Right cardiac atrium (tissue), 5 donors: ENCODE results near the gene NSUN7. TPM values are rescaled to one million over a fixed set of nuclear protein-coding genes. Genes with fewer than 3 reads are reported as not detected.

Experiments used
- ATAC-seq, 2 donors: fragments of 200-7000 bp; cut with Tn5 transposase; one replicate each; pipeline versions ENCODE4 v1.8.0 to v1.9.1; 2020; ENCODE audit warnings: moderate library complexity in 2 of 2, mild to moderate bottlenecking in 1 of 2
- DNase-seq, 3 donors: peaks; one replicate each; pipeline ENCODE4 v3.0.0-alpha.2; 2020
- H3K27ac ChIP-seq: one replicate; pipeline ENCODE4 v1.5.1; 2013; ENCODE audit warnings: mild to moderate bottlenecking, low read length, control low read depth, moderate library complexity
- H3K27me3 ChIP-seq: one replicate; pipeline ENCODE4 v1.6.1; 2013; ENCODE audit not compliant: control insufficient read depth, insufficient read depth
- H3K4me1 ChIP-seq: one replicate; pipeline ENCODE4 v1.6.1; 2013; ENCODE audit warnings: low read length; ENCODE audit not compliant: control insufficient read depth, insufficient read depth
- H3K4me3 ChIP-seq: one replicate; pipeline ENCODE4 v1.5.1; 2013; ENCODE audit warnings: low read length, control low read depth
- H3K9me3 ChIP-seq: one replicate; pipeline ENCODE4 v1.6.1; 2013; ENCODE audit warnings: low read length; ENCODE audit not compliant: control insufficient read depth
- WGBS: extraction: QIAGEN DNeasy Blood & Tissue Kit; methylation state at CpG from one replicate; pipeline ENCODE4 v1.1.7; 2013; 5-methylcytosine and 5-hydroxymethylcytosine counted together
- intact Hi-C, 4 donors: fragments of 100-400 bp; cut with DNase I; formaldehyde crosslinking; loops; one replicate each; pipeline versions ENCODE4 v1.11.0 to v1.14.0; 2022 to 2023
- polyA plus RNA-seq: library from polyadenylated mRNA; stranded (reverse); fragments of 200-250 nt; gene quantifications from one replicate; pipeline ENCODE4 v1.2.3, GENCODE V29; 2013
- total RNA-seq, 4 donors: library from RNA; stranded (reverse); fragmentation: NEBNext Ultra II Directional; extraction: Animal tissue kit (Norgen Biotek cat#: 25700); gene quantifications; one replicate each; pipeline ENCODE4 v1.2.1, GENCODE V29; 2021
- donor health status: healthy with polysubstance abuse.
- donor health status: DM: no; HTN: yes; CAD: no.
- donor health status: DM: no; HTN: no; CAD: no.
- donor health status: DM: no; HTN: yes; CAD: no; lungs with severe emphysema.
- donor health status: DM: yes; HTN: yes; CAD: no.

Gene NSUN7
- total and polyA plus RNA-seq, 5 donors = 2.2 to 6.4 (median 4.4) TPM

DNA sequence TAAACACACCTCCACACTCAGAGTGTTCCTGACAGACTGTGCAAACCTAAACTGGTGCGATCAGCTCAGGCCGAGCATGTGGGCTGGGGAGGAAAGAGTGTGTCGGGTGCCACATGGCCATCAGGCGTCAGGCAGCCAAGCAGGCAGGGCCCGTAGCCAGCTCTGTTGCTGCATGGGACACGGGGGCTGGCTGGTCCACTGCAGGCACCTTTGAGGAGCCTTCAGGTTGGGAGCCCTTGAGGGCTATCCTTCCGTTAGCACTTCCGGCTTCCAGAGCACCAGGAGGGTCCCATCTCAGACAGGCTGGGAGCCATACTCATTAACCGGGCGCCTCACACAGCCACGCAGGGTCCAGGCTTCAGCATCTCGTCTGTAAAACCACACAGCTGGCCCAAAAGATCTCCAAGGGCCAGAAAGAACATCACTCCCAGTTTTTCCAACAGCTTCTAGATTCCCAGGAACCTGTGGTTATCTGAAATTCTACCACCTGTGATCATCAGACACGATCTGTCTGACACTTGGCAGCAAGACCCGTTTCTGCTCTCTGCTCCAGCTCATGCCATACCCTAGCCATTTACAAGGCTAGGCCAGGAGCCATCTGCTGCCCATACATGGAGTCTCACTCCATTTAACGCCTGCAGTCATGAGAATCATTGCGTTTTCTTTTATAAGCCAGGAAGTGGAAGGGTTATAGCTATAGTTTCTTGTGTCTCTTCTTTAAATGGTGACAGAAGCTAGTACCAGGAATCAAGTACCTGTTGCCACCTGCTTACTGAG lies 87.5 kb downstream of the NSUN7 start:
- H3K27ac ChIP-seq = no peak overlapping the region
- H3K9me3 ChIP-seq = no peaks in the 10 kb centered on the region
- peak in 1 of 3 donors; percentile 67 for DNase-seq
- intact Hi-C loops = no loop called here
- 68% methylated on average over 16 of the region's 16 CpGs for WGBS
- H3K27me3 ChIP-seq = no peaks in the 10 kb centered on the region
- ATAC-seq = peak; percentile 31 to 40
- peaks cover 4% of the 10 kb centered on the region for H3K4me1 ChIP-seq
- no peak overlapping the region for H3K4me3 ChIP-seq

DNA sequence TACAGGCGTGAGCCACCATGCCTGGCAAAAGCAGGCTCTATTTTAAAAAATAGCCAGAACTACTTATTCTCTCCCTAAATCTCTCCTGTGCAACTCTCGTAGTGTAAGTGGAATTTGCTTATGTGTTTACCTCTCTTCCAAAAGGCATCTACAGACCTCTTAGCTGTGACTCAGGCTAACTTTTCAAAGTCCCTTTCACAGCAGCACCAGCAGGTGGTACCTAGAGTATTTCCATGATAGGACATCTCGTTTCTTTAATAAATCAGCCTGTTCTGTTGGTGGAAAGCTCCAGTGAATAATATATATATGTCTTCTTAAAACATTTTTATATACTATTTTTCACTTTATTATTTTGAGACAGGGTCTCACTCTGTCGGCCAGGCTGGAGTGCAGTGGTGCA lies 89.0 kb downstream of the NSUN7 start:
- DNase-seq (no peak), ATAC-seq (no peak)
- Histone ChIP-seq H3K4me3 (no peak overlapping the region), H3K27me3 (no peaks in the 10 kb centered on the region), H3K4me1 (peaks cover 10% of the 10 kb centered on the region), H3K9me3 (no peaks in the 10 kb centered on the region), H3K27ac (no peak overlapping the region)
- intact Hi-C loops = no loop called here
- WGBS = 91% methylated on average over 4 of the region's 4 CpGs

DNA sequence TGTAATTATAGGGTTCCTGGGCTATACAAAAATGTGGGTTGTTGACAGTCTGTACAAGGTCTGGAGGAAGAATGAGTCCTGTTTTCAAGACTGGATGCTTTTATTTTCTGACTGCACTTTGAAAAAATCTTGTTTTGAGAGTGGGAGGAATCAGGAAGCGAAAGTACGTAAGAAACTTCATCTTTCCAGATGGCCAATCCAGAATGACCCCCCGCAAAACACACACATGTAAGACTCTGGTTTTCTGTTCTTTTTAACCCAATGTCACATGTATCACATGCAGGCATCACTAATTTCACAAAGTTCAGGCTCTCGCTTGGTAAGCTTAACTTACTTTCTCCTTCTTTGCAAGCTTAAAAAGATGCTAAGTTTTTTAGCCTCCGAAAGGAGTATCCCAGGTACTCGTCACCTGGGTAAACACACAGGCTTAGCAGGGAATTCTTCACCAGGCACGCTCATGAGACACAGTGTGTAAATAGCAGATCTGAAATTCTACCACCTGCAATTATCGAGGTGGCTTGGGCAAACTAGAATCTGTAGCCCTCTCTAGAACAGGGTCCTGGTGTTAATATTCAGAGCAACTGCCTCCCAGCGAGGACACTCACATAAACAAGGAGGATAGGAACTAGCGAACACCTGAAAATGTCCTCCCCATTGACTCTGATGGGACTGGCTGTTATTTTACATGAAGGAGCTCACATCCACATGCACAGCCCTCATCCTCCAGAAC lies 90.7 kb downstream of the NSUN7 start:
- H3K9me3 ChIP-seq = no peaks in the 10 kb centered on the region
- no peak overlapping the region for H3K4me3 ChIP-seq
- WGBS = 92% methylated on average over 10 of the region's 10 CpGs
- no peak for ATAC-seq
- DNase-seq = no peak
- H3K27ac ChIP-seq = no peak overlapping the region
- intact Hi-C loops = loop anchor here in 2 of 4 donors (5.0 to 10.0 kb wide), 2 partner anchors 57 to 106 kb away; no protein-coding TSS in a partner anchor
- peaks cover 12% of the 10 kb centered on the region for H3K4me1 ChIP-seq
- no peaks in the 10 kb centered on the region for H3K27me3 ChIP-seq

DNA sequence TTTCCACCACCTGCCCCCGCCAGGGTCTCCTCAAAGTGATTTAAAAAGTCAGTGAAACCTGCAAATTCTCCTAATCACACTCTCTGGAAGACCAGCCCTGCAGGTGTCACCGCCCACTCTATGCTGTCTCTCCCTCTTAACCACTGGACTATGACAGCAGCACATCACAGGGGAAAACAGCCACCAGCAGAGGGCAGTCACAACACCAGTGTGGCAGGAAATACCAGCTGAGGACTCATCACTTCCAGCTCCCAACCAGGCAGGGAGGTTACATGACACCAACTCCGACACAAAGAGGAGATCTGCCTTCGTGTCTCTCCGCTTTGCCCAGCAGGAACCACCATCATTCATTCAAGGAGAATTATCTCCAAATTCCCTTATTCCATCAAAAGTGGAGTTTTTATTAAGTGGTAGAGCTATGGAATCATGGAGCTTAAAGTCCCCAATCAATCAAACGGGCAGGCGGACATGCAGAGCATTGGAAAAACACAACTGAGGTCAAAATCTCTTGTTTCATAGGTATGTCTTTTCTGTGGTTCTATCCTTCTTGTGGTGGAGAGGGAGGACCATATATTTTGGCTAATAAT lies 91.3 kb downstream of the NSUN7 start:
- 80% methylated on average over 7 of the region's 7 CpGs for WGBS
- Histone ChIP-seq H3K27ac (no peak overlapping the region), H3K4me3 (no peak overlapping the region), H3K9me3 (no peaks in the 10 kb centered on the region), H3K4me1 (peaks cover 14% of the 10 kb centered on the region), H3K27me3 (no peaks in the 10 kb centered on the region)
- DNase-seq (peak; percentile 75 to 91 (median 86)), ATAC-seq (peak; percentile 50 to 81)
- intact Hi-C loops = loop anchor here in 2 of 4 donors (5.0 to 10.0 kb wide), 2 partner anchors 56 to 106 kb away; no protein-coding TSS in a partner anchor

DNA sequence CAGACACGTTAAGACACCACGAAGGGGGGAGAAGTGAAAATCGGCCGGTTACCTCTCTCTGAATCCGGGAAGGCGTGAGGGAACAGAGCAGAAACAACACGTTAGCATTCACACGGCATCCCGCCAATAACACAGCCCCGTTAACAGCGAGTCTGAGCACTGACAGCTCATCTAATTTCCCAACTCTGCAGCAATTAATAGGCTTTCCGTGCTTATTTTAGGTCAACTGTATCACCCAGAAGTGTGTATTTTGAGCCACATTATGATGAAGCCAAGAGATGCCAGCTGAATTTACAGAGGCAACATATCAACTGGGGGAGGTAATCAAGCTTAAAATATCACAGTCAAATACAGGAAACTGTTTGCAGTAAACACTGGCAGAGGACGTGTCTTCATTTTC lies 92.6 kb downstream of the NSUN7 start:
- peak; percentile 36 to 72 (median 61) for DNase-seq
- H3K9me3 ChIP-seq = no peaks in the 10 kb centered on the region
- H3K4me1 ChIP-seq = peaks cover 12% of the 10 kb centered on the region
- WGBS = 53% methylated on average over 13 of the region's 13 CpGs
- peak; percentile 59 to 63 for ATAC-seq
- H3K4me3 ChIP-seq = no peak overlapping the region
- H3K27me3 ChIP-seq = no peaks in the 10 kb centered on the region
- intact Hi-C loops = loop anchor here in 2 of 4 donors (5.0 to 10.0 kb wide), 2 partner anchors 55 to 108 kb away; no protein-coding TSS in a partner anchor
- peak overlapping the region; percentile 57 for H3K27ac ChIP-seq

DNA sequence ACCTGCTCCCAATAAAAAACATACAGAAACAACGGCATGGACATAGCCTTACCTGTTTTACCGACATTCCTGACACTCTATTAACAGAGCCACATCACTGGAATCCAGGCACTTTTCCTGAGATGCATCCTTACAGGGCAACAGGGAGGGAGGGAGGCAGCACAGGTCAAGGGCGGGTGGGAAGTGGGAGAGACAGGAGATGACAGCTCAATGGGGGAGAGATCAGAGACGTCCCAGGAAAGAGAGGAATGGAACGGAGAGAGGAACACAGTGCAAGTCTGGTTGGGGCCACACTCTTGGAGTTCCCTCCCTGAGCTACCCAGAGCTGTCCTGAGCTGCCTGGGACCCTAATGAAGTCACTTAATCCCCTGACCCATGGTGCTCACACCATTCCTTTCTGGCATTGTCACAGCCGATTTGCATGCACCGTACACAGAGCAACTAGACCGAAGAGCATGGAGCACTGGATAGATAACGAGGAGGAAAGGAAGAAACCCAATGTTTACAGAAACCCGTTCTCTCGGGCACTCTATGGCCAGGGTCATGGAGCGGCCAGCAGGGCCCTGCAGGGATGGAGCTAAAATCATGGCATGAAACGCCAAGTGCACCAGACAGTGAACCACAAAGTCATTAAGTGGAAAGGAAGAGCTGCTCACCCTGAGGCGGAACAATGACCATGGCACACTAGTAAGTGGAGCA lies 93.1 kb downstream of the NSUN7 start:
- intact Hi-C loops = loop anchor here in 2 of 4 donors (5.0 to 10.0 kb wide), 2 partner anchors 54 to 108 kb away; no protein-coding TSS in a partner anchor
- Histone ChIP-seq H3K27ac (peak overlapping the region; percentile 53), H3K27me3 (no peaks in the 10 kb centered on the region), H3K4me3 (no peak overlapping the region), H3K9me3 (no peaks in the 10 kb centered on the region), H3K4me1 (peaks cover 10% of the 10 kb centered on the region)
- WGBS = 48% methylated on average over 14 of the region's 14 CpGs
- DNase-seq (no peak), ATAC-seq (peak; percentile 42 to 43)

DNA sequence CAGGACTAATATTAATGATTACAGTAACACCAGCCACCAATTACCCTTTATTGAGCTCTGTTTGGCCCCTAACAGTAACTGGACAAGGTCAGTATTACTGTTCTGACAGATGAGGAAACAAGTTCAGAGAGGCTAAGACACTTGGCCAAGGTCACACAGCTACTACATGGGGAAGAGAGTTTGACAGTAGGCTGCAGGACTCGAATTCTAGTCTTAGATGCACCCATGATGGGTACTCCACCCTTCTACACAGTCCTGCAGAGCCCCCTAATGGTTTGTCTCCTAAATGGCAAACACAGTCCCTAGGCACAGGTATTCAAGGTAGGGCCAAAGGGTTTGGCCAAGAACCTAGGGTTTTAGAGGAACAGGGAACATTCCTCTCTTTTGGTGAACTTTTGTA lies 93.9 kb downstream of the NSUN7 start:
- H3K9me3 ChIP-seq = no peaks in the 10 kb centered on the region
- no peak for ATAC-seq
- intact Hi-C loops = loop anchor here in 2 of 4 donors (5.0 to 10.0 kb wide), 2 partner anchors 54 to 109 kb away; no protein-coding TSS in a partner anchor
- peaks cover 10% of the 10 kb centered on the region for H3K4me1 ChIP-seq
- H3K27ac ChIP-seq = no peak overlapping the region
- 86% methylated on average over 1 of the region's 1 CpG for WGBS
- DNase-seq = no peak
- no peaks in the 10 kb centered on the region for H3K27me3 ChIP-seq
- H3K4me3 ChIP-seq = no peak overlapping the region

DNA sequence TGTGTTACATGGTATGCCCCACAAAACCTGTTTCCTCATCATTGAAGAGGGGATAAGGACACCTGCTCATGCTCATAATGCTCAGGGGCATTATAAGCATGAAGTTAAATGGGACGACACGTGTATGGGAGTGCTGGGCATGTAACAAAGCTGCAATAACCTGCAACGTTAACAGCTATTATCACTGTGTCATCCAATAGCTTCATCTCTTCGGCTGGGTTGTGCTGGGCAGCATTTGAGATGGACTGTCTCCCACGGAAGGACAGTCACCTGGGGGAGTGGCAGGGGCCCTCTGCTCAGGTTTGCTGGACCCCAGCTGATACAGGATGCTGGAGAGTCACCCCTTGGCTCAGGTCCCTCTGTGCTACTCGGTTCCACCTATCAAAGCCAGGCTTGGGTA lies 94.5 kb downstream of the NSUN7 start:
- Histone ChIP-seq H3K27ac (no peak overlapping the region), H3K4me3 (no peak overlapping the region), H3K4me1 (peaks cover 10% of the 10 kb centered on the region), H3K27me3 (no peaks in the 10 kb centered on the region), H3K9me3 (no peaks in the 10 kb centered on the region)
- 82% methylated on average over 6 of the region's 6 CpGs for WGBS
- DNase-seq = no peak
- intact Hi-C loops = loop anchor here in 2 of 4 donors (5.0 to 10.0 kb wide), 2 partner anchors 53 to 109 kb away; no protein-coding TSS in a partner anchor
- no peak for ATAC-seq

DNA sequence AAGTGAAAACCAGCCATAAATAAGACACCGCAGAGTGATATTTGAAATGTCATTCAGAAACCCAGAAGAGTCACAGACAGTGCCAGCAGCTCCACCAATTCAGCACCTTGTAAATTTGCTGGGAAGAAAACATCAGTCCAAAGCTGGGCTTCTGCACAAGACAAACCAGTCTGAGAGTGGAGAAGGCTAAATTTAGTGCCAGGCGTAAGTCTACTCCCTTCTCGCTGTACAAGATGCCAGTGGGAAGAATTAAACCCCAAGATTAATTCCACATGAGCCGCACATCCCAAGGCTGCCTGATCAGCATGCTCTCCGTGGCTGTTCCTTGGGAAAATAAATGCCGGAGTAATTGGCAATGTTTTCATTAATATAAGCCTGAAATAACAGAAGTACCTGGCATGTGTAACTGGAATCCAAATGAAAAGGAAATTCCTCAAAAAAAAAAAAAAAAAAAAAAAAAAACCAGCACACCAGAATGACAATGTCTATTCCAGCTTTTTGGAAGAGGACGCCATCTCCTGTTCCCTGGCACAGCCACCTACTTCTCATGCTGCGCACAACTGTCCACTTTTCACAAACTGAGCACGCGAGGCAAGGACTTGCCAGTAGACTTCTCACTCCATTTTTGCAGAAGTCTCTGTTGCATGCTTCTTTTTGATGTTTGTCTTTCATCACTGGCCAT lies 95.5 kb downstream of the NSUN7 start:
- no peak for ATAC-seq
- intact Hi-C loops = loop anchor here in 1 of 4 donors (10.0 kb wide), 1 partner anchor 110 kb away; no protein-coding TSS in a partner anchor
- H3K4me1 ChIP-seq = peaks cover 10% of the 10 kb centered on the region

DNA sequence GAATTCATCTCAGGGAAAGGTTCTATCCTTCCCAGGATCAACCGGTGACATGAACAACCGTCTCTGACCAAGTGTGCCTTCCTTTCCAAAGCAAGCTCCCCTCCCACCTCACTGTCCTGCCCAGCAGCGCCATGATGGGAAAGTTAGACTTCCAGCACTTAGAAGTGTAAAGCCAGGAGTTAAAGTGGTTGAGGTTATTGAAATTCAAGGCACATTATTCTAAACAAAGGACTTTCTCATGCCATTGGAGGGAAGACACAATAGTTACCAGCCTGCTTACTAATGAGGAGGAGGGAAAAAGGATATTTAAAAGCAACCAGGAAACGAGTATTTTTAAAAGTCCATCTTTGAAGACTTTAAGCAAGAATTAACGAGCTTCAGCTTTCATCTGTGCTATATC lies 96.8 kb downstream of the NSUN7 start:
- 88% methylated on average over 5 of the region's 5 CpGs for WGBS

More for the DNA sequence above, 95.5 kb downstream of the NSUN7 start:
- Histone ChIP-seq H3K27ac (no peak overlapping the region), H3K4me3 (no peak overlapping the region), H3K9me3 (no peaks in the 10 kb centered on the region), H3K27me3 (no peaks in the 10 kb centered on the region)
- DNase-seq = no peak
- WGBS = 56% methylated on average over 10 of the region's 10 CpGs

More for the DNA sequence above, 96.8 kb downstream of the NSUN7 start:
- Histone ChIP-seq H3K27ac (no peak overlapping the region), H3K4me3 (no peak overlapping the region), H3K4me1 (peaks cover 10% of the 10 kb centered on the region), H3K9me3 (no peaks in the 10 kb centered on the region), H3K27me3 (no peaks in the 10 kb centered on the region)
- no peak for DNase-seq
- intact Hi-C loops = loop anchor here in 1 of 4 donors (10.0 kb wide), 1 partner anchor 112 kb away; no protein-coding TSS in a partner anchor
- ATAC-seq = no peak
